WTC11 (cell line): ENCODE data around the gene SH2D3C. TPM values are rescaled to one million over a fixed set of nuclear protein-coding genes. Genes with fewer than 3 reads are reported as not detected.

Source experiments
- ATAC-seq: fragments of 200-7000 bp; cut with Tn5 transposase; 2 replicates; pipeline ENCODE4 v1.10.0; 2021; ENCODE audit warnings: mild to moderate bottlenecking, moderate library complexity
- CTCF ChIA-PET: fragments of 300-600 bp; sonication (Branson Sonifier 250); formaldehyde crosslinking; loops from one replicate; lab custom pipeline; 2021; ENCODE audit warnings: antibody characterized with exemption; lab: Charles Lee
- POLR2A ChIA-PET: fragments of 350-600 bp; sonication (Branson Sonifier 250); formaldehyde crosslinking; loops from one replicate; lab custom pipeline; 2021; ENCODE audit warnings: antibody characterized with exemption; lab: Charles Lee
- DNase-seq: peaks from one replicate; pipeline ENCODE4 v3.0.0; 2021; ENCODE audit warnings: low spot score
- H3K27ac Mint-ChIP-seq: 2 replicates; pipeline ENCODE4 v1.8.0; 2021; ENCODE audit warnings: mixed read lengths
- H3K27me3 Mint-ChIP-seq: 2 replicates; pipeline ENCODE4 v1.8.0; 2021; ENCODE audit warnings: low read depth, mild to moderate bottlenecking, moderate library complexity, mixed read lengths
- H3K36me3 Mint-ChIP-seq: 2 replicates; pipeline ENCODE4 v1.8.0; 2021; ENCODE audit warnings: mixed read lengths
- H3K4me1 Mint-ChIP-seq: 2 replicates; pipeline ENCODE4 v1.8.0; 2022; ENCODE audit warnings: mixed read lengths
- H3K4me3 Mint-ChIP-seq: 2 replicates; pipeline ENCODE4 v1.8.0; 2021; ENCODE audit warnings: mild to moderate bottlenecking, moderate library complexity, mixed read lengths
- H3K9me3 Mint-ChIP-seq: 2 replicates; pipeline ENCODE4 v1.8.0; 2021; ENCODE audit warnings: mixed read lengths
- AR ChIP-seq: fragments of 250-450 bp; sonication (Bioruptor Pico); IDR thresholded peaks from 2 replicates; pipeline ENCODE4 v1.9.0; 2021; ENCODE audit warnings: mild to moderate bottlenecking
- ARID4B ChIP-seq: sonication (generic); formaldehyde crosslinking; IDR thresholded peaks from 2 replicates; pipeline ENCODE4 v1.8.0; 2023; ENCODE audit warnings: missing genetic modification reagents, mild to moderate bottlenecking, borderline replicate concordance
- ATF3 ChIP-seq: sonication (generic); formaldehyde crosslinking; conservative IDR thresholded peaks from 2 replicates; pipeline ENCODE4 v1.8.1; 2022; ENCODE audit warnings: mild to moderate bottlenecking, missing genetic modification reagents
- ELF4 ChIP-seq: sonication (generic); formaldehyde crosslinking; IDR thresholded peaks from 2 replicates; pipeline ENCODE4 v1.8.1; 2022; ENCODE audit warnings: low read depth, mild to moderate bottlenecking, moderate library complexity, missing genetic modification reagents
- ESRRA ChIP-seq: sonication (generic); formaldehyde crosslinking; IDR thresholded peaks from 2 replicates; pipeline ENCODE4 v1.8.1; 2022; ENCODE audit warnings: mild to moderate bottlenecking, missing genetic modification reagents, borderline replicate concordance
- MLX ChIP-seq: sonication (generic); formaldehyde crosslinking; IDR thresholded peaks from 2 replicates; pipeline ENCODE4 v1.8.1; 2023; ENCODE audit warnings: mild to moderate bottlenecking, missing genetic modification reagents, moderate library complexity
- NFE2L1 ChIP-seq: sonication (generic); formaldehyde crosslinking; IDR thresholded peaks from 2 replicates; pipeline ENCODE4 v1.8.1; 2023; ENCODE audit warnings: missing genetic modification reagents
- NR1H2 ChIP-seq: sonication (generic); formaldehyde crosslinking; IDR thresholded peaks from 2 replicates; pipeline ENCODE4 v1.9.0; 2021; ENCODE audit warnings: mild to moderate bottlenecking, moderate library complexity, missing genetic modification reagents
- RORB ChIP-seq: fragments of 250-450 bp; sonication (Bioruptor Pico); IDR thresholded peaks from 2 replicates; pipeline ENCODE4 v1.9.0; 2021; ENCODE audit warnings: mild to moderate bottlenecking
- SMAD3 ChIP-seq: sonication (generic); formaldehyde crosslinking; IDR thresholded peaks from 2 replicates; pipeline ENCODE4 v1.8.0; 2022; ENCODE audit warnings: missing genetic modification reagents, mild to moderate bottlenecking, borderline replicate concordance
- ZNF138 ChIP-seq: sonication (generic); formaldehyde crosslinking; conservative IDR thresholded peaks from 2 replicates; pipeline ENCODE4 v1.8.1; 2022; ENCODE audit warnings: mild to moderate bottlenecking, moderate library complexity, missing genetic modification reagents
- ZNF232 ChIP-seq: sonication (generic); formaldehyde crosslinking; IDR thresholded peaks from 2 replicates; pipeline ENCODE4 v1.8.0; 2022; ENCODE audit warnings: mild to moderate bottlenecking, missing genetic modification reagents
- ZNF317 ChIP-seq: sonication (generic); formaldehyde crosslinking; IDR thresholded peaks from 2 replicates; pipeline ENCODE4 v1.8.1; 2023; ENCODE audit warnings: low read depth, mild to moderate bottlenecking, moderate library complexity, missing genetic modification reagents, borderline replicate concordance
- ZNF396 ChIP-seq: fragments of 250-450 bp; sonication (Bioruptor Pico); IDR thresholded peaks from 2 replicates; pipeline ENCODE4 v1.8.0; 2021; ENCODE audit warnings: mild to moderate bottlenecking, moderate library complexity, borderline replicate concordance
- ZNF512 ChIP-seq: sonication (generic); formaldehyde crosslinking; IDR thresholded peaks from 2 replicates; pipeline ENCODE4 v1.8.1; 2022; ENCODE audit warnings: missing genetic modification reagents, borderline replicate concordance
- total RNA-seq: library from RNA; stranded (reverse); gene quantifications from 3 replicates; pipeline ENCODE4 v1.2.3, GENCODE V29; 2021

The SH2D3C gene
- total RNA-seq, 1 experiment from 2014 or later, result 5.4 TPM

- Mint-ChIP-seq H3K4me3 (no peak overlapping the region), H3K9me3 (no peaks in the 10 kb centered on the region), H3K27ac (0 out of 2 replicates have a peak overlapping the region, but pooled peaks have one; percentile 63), H3K27me3 (no peaks in the 10 kb centered on the region), H3K36me3 (no peaks in the 10 kb centered on the region), H3K4me1 (peaks cover 8% of the 10 kb centered on the region)
- no peak for TF ChIP-seq AR (CRISPR knock-in tag)
- no peak for TF ChIP-seq SMAD3 (CRISPR knock-in tag)
- no peak for TF ChIP-seq RORB
- no peak for TF ChIP-seq MLX (CRISPR knock-in tag)
- TF ChIP-seq ZNF232 (CRISPR knock-in tag), result no peak
- no peak for TF ChIP-seq ELF4
- TF ChIP-seq ARID4B (CRISPR knock-in tag), result no peak
- TF ChIP-seq NR1H2 (CRISPR knock-in tag), result no peak
- no peak for TF ChIP-seq ATF3 (CRISPR knock-in tag)
- TF ChIP-seq ZNF396, result no peak
- ATAC-seq (no peak), DNase-seq (no peak)
- CTCF ChIA-PET, result interaction anchor here (0.6 to 1.7 kb wide), 4 partner anchors 18 to 226 kb away, joined by 3 to 8 read pairs (median 4); no protein-coding TSS in a partner anchor
- POLR2A ChIA-PET, result interaction anchor here (0.7 kb wide), 1 partner anchor 65 kb away, joined by 3 read pairs; no protein-coding TSS in a partner anchor
Measured at GRCh38 chr9:127729522-127730256, 48.8 kb downstream of the SH2D3C start.

- DNase-seq, result no peak
- H3K4me1 Mint-ChIP-seq, result peaks cover 9% of the 10 kb centered on the region
- POLR2A ChIA-PET, result no interaction called here
- no peaks in the 10 kb centered on the region for H3K9me3 Mint-ChIP-seq
- no peak overlapping the region for H3K27ac Mint-ChIP-seq
- no peaks in the 10 kb centered on the region for H3K36me3 Mint-ChIP-seq
- H3K27me3 Mint-ChIP-seq, result no peaks in the 10 kb centered on the region
- CTCF ChIA-PET, result interaction anchor here (0.6 to 1.7 kb wide), 6 partner anchors 17 to 389 kb away, joined by 3 to 8 read pairs (median 3); no protein-coding TSS in a partner anchor
- no peak for TF ChIP-seq ZNF138
- TF ChIP-seq ZNF512, result no peak
- TF ChIP-seq ZNF317 (CRISPR knock-in tag), result no peak
- no peak for TF ChIP-seq ESRRA (CRISPR knock-in tag)
- TF ChIP-seq NFE2L1, result no peak
- ATAC-seq, result no peak
- H3K4me3 Mint-ChIP-seq, result no peak overlapping the region
Measured at GRCh38 chr9:127728808-127729207, 49.7 kb downstream of the SH2D3C start.
